ENCODE results near the gene MNAT1. TPM values are rescaled to one million over a fixed set of nuclear protein-coding genes. Genes with fewer than 3 reads are reported as not detected.
A peak's percentile ranks its signal among the peaks of the same experiment; 100 is the strongest.

The MNAT1 gene
- total RNA-seq = 59.3 and 71.7 TPM in 2 replicates

DNA sequence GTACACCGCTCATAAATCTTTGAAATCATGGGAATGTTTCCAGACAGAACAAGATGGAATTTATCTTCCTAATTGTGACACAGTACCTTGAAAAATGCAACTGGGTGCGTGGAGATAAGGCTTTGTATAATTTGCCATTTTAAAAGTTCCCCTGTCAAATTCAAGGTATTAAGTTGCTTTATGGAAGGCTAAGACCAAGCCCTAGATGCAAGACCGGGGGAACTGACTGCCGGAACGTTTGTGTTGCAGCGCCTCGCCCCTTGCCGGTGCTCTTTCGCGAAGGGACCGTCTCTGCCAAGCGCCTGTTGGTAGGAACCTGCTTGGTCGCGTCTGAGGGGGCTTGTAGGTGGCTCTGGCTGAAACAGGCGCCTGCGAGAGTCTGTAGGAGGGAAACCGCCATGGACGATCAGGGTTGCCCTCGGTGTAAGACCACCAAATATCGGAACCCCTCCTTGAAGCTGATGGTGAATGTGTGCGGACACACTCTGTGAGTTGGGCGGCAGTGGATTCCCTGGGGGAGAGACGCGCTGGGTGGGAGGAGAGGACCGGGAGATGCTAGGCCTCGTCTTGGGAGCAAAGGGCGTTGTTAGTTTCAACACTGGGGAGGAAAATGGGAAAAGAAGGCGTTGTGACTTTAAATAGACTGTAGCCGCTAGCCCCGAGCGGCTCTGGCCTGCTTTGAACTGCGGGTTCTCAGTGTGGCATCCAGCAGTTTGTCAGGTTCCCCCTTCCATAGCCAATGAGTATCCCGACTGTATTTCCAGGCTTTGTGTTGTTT lies at the start of gene MNAT1:
Gene MNAT1, plus strand, starts transcription at position 297 of the 778 bp plus-strand sequence. Its CDS starts 102 bp downstream, at position 399.
- H3K4me3 ChIP-seq (ENCODE audit: low read depth, low read length) = peak within 1 kb of the TSS; percentile 84
- TF ChIP-seq, protein P1, sequence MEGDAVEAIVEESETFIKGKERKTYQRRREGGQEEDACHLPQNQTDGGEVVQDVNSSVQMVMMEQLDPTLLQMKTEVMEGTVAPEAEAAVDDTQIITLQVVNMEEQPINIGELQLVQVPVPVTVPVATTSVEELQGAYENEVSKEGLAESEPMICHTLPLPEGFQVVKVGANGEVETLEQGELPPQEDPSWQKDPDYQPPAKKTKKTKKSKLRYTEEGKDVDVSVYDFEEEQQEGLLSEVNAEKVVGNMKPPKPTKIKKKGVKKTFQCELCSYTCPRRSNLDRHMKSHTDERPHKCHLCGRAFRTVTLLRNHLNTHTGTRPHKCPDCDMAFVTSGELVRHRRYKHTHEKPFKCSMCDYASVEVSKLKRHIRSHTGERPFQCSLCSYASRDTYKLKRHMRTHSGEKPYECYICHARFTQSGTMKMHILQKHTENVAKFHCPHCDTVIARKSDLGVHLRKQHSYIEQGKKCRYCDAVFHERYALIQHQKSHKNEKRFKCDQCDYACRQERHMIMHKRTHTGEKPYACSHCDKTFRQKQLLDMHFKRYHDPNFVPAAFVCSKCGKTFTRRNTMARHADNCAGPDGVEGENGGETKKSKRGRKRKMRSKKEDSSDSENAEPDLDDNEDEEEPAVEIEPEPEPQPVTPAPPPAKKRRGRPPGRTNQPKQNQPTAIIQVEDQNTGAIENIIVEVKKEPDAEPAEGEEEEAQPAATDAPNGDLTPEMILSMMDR (IDR thresholded peaks at IDR 0.05; ENCODE audit: insufficient read depth, low read depth, low read length) = no peak
- peak; percentile 83 for DNase-seq (ENCODE audit: low read depth)

DNA sequence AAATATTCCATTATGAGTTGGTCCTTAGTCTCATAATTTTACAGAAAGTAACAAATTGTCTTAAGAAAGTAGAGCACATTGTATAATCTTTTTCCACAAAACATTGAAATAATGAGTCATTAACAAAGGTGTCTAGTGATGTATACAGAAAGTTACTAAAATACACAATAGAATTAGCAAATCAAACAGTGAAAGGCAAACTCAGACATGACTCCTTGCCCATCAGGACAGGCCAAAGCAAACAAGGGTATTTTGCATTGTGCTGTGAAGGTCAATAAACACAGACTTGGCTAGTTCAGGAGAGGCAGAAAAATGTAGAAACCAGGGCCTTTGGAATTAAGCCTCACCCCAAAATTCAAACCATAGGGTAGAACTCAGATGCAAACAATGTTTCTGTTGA lies 47.7 kb upstream of the MNAT1 start:
- DNase-seq (ENCODE audit: low read depth) = no peak
- TF ChIP-seq, protein P1 (IDR thresholded peaks at IDR 0.05; ENCODE audit: insufficient read depth, low read depth, low read length) = no peak

DNA sequence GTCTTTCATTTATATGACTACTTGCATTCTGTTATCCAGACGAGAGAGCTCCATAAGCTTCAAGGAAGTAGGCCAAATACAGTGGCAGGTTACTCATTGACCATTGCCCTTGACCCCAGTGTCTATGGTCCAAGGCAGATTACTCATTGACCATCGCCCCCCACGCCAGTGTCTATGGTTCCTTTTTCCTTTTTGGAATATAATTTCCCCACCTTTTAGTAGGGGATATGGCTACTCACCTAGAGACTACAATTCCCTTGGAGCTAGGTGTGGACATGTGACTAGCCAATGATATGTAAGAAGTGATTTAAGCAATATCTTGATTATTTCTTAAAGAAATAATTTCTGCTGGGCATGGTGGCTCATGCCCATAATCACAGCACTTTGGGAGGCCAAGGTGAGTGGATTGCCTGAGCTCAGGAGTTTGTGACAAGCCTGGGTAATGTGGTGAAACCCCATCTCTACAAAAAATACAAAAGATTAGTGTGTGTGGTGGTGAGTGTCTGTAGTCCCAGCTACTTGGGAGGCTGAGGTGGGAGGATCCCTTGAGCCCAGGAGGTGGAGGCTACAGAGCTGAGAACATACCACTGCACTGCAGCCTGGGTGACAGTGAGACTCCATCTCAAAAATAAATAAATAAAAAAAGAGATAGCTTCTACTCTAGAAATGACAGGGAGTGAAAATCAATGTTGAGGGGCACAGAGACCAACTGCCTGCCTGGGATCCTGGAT lies 43.0 kb upstream of the MNAT1 start:
- H3K4me3 ChIP-seq (ENCODE audit: low read depth, low read length) = no peak overlapping the region

More for the DNA sequence above, 47.7 kb upstream of the MNAT1 start:
- no peak overlapping the region for H3K4me3 ChIP-seq (ENCODE audit: low read depth, low read length)

DNA sequence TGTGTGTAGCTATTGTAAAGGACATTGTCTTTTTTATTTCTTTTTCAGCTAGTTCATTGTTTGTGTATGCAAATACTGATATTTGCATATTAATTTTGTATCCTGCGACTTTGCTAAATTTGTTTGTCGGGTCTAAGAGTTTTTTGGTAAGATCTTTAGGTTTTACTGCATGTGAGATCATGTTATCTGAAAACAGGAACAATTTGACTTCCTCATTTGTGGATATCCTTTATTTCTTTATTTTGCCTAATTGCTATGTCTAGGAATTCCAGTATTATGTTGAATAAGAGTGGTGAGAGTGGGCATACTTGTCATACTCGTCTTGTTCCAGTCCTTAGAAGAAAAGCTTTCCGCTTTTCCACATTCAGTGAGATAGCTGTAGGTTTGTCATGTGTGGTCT lies 39.2 kb upstream of the MNAT1 start:
- no peak for DNase-seq (ENCODE audit: low read depth)
- TF ChIP-seq, protein P1 (IDR thresholded peaks at IDR 0.05; ENCODE audit: insufficient read depth, low read depth, low read length) = no peak
- H3K4me3 ChIP-seq (ENCODE audit: low read depth, low read length) = no peak overlapping the region

More for the DNA sequence above, 43.0 kb upstream of the MNAT1 start:
- TF ChIP-seq, protein P1 (IDR thresholded peaks at IDR 0.05; ENCODE audit: insufficient read depth, low read depth, low read length) = no peak
- no peak for DNase-seq (ENCODE audit: low read depth)

DNA sequence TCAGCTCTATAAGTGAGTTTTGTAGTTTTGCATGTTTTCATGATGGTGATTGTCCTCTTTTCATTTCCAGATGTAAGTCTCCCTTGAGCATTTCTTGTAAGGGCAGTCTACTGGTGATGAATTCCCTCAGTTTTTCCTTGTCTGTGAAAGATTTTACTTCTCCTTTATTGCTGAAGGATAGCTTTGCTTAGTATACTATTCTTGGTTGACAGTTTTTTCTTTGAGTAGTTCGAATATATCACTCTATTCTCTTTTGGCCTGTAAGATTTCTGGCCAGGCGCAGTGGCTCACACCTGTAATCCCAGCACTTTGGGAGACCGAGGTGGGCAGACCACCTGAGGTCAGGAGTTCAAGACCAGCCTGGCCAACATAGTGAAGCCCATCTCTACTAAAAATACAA lies 34.0 kb upstream of the MNAT1 start:
- TF ChIP-seq, protein P1 (IDR thresholded peaks at IDR 0.05; ENCODE audit: insufficient read depth, low read depth, low read length) = no peak
- H3K4me3 ChIP-seq (ENCODE audit: low read depth, low read length) = no peak overlapping the region
- no peak for DNase-seq (ENCODE audit: low read depth)

DNA sequence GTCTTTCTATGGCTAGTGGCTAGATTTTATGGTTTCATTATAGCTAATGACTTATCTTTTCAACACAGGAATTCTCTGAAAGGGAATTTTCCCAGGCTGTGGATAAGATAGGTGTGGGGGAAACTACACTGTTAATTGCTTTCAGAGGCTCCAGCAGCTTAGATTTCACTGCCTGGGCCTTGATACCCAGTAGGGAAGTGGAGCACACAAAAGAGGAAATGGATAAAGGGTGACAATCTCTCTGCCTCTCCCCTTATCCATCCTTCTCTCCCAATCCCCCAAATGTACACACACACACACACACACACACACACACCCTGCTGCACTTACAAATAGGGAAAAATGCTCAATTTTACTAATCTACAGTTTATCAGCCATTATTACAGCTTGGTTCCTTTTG lies 29.5 kb upstream of the MNAT1 start:
- TF ChIP-seq, protein P1 (IDR thresholded peaks at IDR 0.05; ENCODE audit: insufficient read depth, low read depth, low read length) = no peak
- no peak for DNase-seq (ENCODE audit: low read depth)
- no peak overlapping the region for H3K4me3 ChIP-seq (ENCODE audit: low read depth, low read length)

Data from fibroblast of villous mesenchyme (primary cell).